Stimulated activated effector memory CD8-positive, alpha-beta T cell treated with anti-CD3 and anti-CD28 coated beads, Interleukin-12 subunit alpha, Interleukin-12 subunit beta, amount 100 ng/mL, for 72 hours (primary cell): ENCODE measurements around the gene SUN2.

Source experiments
- ATAC-seq: fragments of 150-1000 bp; cut with Tn5 transposase; 2 replicates; pipeline ENCODE4 v1.10.0; 2021
- DNase-seq, 2 donors: peaks; one replicate each; pipeline ENCODE4 v3.0.0; 2021 to 2022; ENCODE audit warnings: low spot score in 2 of 2
- H3K27ac Mint-ChIP-seq: one replicate; pipeline ENCODE4 v1.8.0; 2022; ENCODE audit warnings: mild to moderate bottlenecking, mixed read lengths
- H3K36me3 Mint-ChIP-seq: one replicate; pipeline ENCODE4 v1.8.0; 2022; ENCODE audit warnings: mild to moderate bottlenecking, mixed read lengths
- H3K4me1 Mint-ChIP-seq: one replicate; pipeline ENCODE4 v1.8.0; 2022; ENCODE audit warnings: mixed read lengths
- H3K4me3 Mint-ChIP-seq: one replicate; pipeline ENCODE4 v1.8.0; 2022; ENCODE audit warnings: mild to moderate bottlenecking, mixed read lengths
- H3K9me3 Mint-ChIP-seq: one replicate; pipeline ENCODE4 v1.8.0; 2022; ENCODE audit warnings: mixed read lengths

SUN2 gene

DNA sequence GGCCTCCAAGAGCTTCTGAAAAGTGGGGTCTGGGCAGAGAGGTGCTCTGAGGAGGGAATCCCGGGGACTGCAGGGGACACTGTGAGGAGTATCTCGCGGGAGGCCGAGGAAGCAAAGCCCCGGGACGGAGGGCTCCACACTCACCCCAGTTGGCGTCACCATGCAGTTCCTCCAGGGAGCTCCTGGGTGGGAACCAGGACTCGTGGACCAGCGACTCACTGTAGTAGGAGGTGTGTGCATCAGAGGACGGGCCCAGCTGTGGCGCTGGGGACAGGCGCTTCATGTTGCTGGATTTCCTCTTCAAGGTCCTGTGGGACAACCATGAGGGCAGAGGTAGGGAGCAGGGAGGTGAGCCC is 4.8 kb downstream of the SUN2 start:
- ATAC-seq (no peak), DNase-seq (no peak)
- H3K27ac Mint-ChIP-seq: peak overlapping the region; percentile 99
- peak overlapping the region; percentile 96 for H3K4me3 Mint-ChIP-seq
- peaks cover 53% of the 10 kb centered on the region for H3K4me1 Mint-ChIP-seq
- H3K9me3 Mint-ChIP-seq: no peaks in the 10 kb centered on the region
- H3K36me3 Mint-ChIP-seq: peaks cover 94% of the 10 kb centered on the region

GRCh38 chr22:38750638-38751037 is 5.2 kb downstream of the SUN2 start:
- DNase-seq: no peak
- Mint-ChIP-seq H3K27ac (peak overlapping the region; percentile 99), H3K4me3 (peak overlapping the region; percentile 96), H3K36me3 (peaks cover 98% of the 10 kb centered on the region), H3K4me1 (peaks cover 53% of the 10 kb centered on the region), H3K9me3 (no peaks in the 10 kb centered on the region)
- ATAC-seq: no peak

GRCh38 chr22:38750104-38750503 is 5.7 kb downstream of the SUN2 start:
- Mint-ChIP-seq H3K4me1 (peaks cover 52% of the 10 kb centered on the region), H3K36me3 (peaks cover 100% of the 10 kb centered on the region), H3K4me3 (peak overlapping the region; percentile 96), H3K9me3 (no peaks in the 10 kb centered on the region), H3K27ac (peak overlapping the region; percentile 99)
- ATAC-seq: no peak
- DNase-seq: no peak

DNA sequence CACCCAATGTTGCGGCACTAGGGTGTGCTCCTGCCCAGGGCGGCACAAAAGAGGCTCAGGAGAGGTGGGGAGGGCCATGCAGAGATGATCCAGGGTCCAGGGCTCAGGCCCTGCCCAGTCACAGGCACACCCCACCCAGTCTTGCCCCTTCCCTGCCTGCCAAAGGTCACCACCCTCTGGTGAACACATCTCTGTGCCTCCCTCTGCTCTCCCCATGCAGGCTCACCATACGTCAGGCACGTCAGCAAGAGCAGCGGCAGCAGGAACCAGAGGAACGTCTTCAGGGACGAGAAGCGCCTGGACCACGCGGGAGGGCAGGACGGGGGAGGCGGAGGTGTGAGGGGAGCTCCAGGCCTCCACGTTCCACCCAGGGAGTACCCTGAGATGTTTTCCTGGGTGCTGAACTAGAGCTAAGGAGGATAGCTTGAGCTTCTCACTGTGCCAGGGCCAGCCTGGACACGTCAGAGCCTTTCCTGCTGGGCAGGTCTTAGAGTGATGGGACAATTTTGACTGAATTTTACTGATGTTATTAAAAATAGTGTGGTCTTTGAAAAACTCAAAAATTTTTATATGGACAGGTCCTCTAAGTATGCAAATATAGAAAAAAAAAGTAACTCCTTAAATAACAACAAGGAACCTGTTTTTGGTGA is 7.2 kb downstream of the SUN2 start:
- Mint-ChIP-seq H3K36me3 (peaks cover 100% of the 10 kb centered on the region), H3K4me1 (peaks cover 43% of the 10 kb centered on the region), H3K4me3 (no peak overlapping the region), H3K9me3 (no peaks in the 10 kb centered on the region), H3K27ac (peak overlapping the region; percentile 99)
- no peak for DNase-seq
- no peak for ATAC-seq

GRCh38 chr22:38745676-38746460 is 9.9 kb downstream of the SUN2 start:
- no peaks in the 10 kb centered on the region for H3K9me3 Mint-ChIP-seq
- ATAC-seq (no peak), DNase-seq (no peak)
- H3K36me3 Mint-ChIP-seq: peaks cover 100% of the 10 kb centered on the region
- no peak overlapping the region for H3K4me3 Mint-ChIP-seq
- no peak overlapping the region for H3K27ac Mint-ChIP-seq
- H3K4me1 Mint-ChIP-seq: peaks cover 25% of the 10 kb centered on the region

- H3K27ac Mint-ChIP-seq: peak overlapping the region; percentile 37
- H3K9me3 Mint-ChIP-seq: no peaks in the 10 kb centered on the region
- ATAC-seq (no peak), DNase-seq (no peak)
- peaks cover 100% of the 10 kb centered on the region for H3K36me3 Mint-ChIP-seq
- no peak overlapping the region for H3K4me3 Mint-ChIP-seq
- peaks cover 17% of the 10 kb centered on the region for H3K4me1 Mint-ChIP-seq
Measured at GRCh38 chr22:38744981-38745380, 10.8 kb downstream of the SUN2 start.

- peaks cover 24% of the 10 kb centered on the region for H3K4me1 Mint-ChIP-seq
- ATAC-seq (no peak), DNase-seq (no peak)
- H3K36me3 Mint-ChIP-seq: peaks cover 100% of the 10 kb centered on the region
- H3K9me3 Mint-ChIP-seq: no peaks in the 10 kb centered on the region
- peak overlapping the region; percentile 76 for H3K27ac Mint-ChIP-seq
- H3K4me3 Mint-ChIP-seq: no peak overlapping the region
Measured at GRCh38 chr22:38742176-38742942, 13.4 kb downstream of the SUN2 start.

DNA sequence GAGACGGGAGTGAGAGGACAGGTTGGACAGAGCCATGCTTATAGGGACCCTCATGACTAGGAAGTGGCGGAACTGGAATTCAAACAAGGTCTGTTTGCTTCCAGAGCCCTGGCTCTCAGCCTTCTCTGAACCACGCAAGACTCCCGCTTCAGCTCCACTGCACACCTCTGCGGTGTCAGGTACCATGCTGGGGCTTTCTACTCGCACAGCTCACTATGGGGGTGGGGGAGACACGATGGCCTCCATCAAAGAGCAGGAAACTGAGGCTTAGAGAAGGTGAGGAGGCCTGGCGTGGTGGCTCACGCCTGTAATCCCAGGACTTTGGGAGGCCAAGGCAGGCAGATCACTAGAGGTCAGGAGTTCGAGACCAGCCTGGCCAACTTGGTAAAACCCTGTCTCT is 14.2 kb downstream of the SUN2 start:
- H3K4me3 Mint-ChIP-seq: no peak overlapping the region
- H3K9me3 Mint-ChIP-seq: no peaks in the 10 kb centered on the region
- peak overlapping the region; percentile 75 for H3K27ac Mint-ChIP-seq
- DNase-seq (no peak), ATAC-seq (no peak)
- peaks cover 29% of the 10 kb centered on the region for H3K4me1 Mint-ChIP-seq
- H3K36me3 Mint-ChIP-seq: peaks cover 100% of the 10 kb centered on the region

DNA sequence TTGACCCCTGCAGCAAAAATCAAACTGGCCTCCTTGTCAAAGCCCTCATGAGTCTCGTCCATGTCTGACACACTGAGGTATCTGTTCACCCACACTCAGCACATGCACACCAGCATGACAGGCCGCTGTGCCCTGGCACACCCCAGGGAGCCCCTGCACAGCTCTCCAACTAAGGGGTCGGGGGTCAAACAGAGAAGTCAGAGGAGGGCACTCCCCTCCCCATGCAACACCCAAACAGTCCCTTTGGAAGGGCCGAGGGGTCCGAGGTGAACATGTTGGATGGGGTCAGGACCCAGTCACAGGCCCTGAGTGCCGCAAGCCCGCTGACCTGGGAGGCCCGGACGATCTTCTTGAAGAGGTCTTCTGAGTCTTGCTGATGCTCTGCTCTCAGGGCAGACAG is 14.6 kb downstream of the SUN2 start:
- H3K4me3 Mint-ChIP-seq: no peak overlapping the region
- H3K27ac Mint-ChIP-seq: peak overlapping the region; percentile 75

GRCh38 chr22:38740754-38741153 is 15.0 kb downstream of the SUN2 start:
- no peak for ATAC-seq
- no peak for DNase-seq
- H3K4me1 Mint-ChIP-seq: peaks cover 36% of the 10 kb centered on the region
- H3K27ac Mint-ChIP-seq: peak overlapping the region; percentile 75
- H3K36me3 Mint-ChIP-seq: peaks cover 100% of the 10 kb centered on the region
- no peak overlapping the region for H3K4me3 Mint-ChIP-seq
- H3K9me3 Mint-ChIP-seq: no peaks in the 10 kb centered on the region

More for the DNA sequence above, 14.6 kb downstream of the SUN2 start:
- ATAC-seq (no peak), DNase-seq (no peak)
- no peaks in the 10 kb centered on the region for H3K9me3 Mint-ChIP-seq
- peaks cover 100% of the 10 kb centered on the region for H3K36me3 Mint-ChIP-seq
- H3K4me1 Mint-ChIP-seq: peaks cover 32% of the 10 kb centered on the region

DNA sequence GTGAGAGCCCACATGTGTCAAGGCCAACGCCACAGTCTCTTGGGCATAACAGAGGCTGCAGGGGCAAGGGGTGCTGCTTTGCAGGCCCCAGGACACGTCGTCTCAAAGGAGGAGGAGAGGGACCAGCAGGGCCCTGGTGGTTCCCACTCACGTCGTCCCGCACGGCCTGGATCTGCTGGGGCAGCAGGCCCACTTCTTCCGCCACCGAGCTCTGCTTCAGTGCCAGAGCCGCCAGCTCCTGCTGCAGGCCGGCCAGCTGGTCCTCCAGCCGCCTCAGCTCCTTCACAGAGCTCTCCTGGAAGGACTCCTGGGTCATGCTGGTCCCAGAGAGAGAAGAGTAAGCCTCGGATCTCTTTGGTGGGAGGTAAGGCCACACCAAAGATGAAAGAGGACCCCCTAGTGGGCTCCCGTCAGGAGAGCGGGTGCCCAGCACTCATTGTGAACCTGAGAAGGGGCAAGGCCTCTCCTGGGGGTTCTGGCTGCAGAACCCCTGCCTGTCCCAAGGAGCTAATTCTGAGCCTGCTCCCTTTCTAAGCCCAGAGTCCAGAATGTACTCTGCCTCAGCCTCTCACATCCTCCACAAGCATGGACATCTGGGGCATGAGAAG is 15.6 kb downstream of the SUN2 start:
- peaks cover 100% of the 10 kb centered on the region for H3K36me3 Mint-ChIP-seq

DNA sequence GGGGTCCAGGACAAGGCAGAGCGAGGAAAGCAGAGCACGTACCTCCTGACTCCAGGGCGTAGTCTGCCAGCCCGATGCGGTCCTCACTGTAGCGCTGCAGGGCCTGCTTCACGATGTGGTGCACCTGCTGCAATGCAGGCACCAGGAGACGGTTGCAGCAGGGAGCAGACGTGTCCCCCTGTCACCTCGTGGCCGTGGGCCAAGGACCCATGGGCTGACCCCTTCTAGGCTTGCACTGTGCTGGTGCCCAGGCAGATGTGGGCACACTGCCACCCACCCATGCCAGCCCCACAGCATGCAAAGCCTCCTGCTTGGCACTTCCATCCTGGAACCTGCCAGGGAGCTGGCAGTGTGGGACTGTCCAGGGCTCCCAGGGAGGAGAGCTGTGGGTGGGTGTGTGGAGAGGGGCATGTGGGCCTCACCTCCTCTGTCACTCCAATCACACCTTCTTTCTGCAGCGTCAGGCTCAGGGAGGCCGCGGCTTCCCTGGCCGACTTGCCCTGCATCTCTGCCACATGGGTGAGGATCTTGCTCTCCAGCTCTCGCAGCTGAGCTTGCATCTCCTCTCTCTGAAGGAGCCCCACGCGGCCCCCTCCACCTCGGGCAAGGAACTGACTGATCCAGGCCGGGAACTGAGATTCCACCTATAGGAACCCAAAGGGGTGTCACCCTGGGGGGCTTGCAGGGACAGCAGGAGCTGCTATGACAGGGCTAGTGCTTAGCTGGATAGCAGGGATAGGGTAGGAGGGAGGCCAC is 16.3 kb downstream of the SUN2 start:
- peaks cover 47% of the 10 kb centered on the region for H3K4me1 Mint-ChIP-seq
- peak overlapping the region; percentile 76 for H3K27ac Mint-ChIP-seq
- no peaks in the 10 kb centered on the region for H3K9me3 Mint-ChIP-seq
- ATAC-seq (no peak), DNase-seq (no peak)
- H3K36me3 Mint-ChIP-seq: peaks cover 100% of the 10 kb centered on the region
- no peak overlapping the region for H3K4me3 Mint-ChIP-seq

More for the DNA sequence above, 15.6 kb downstream of the SUN2 start:
- Mint-ChIP-seq H3K27ac (peak overlapping the region; percentile 76), H3K4me3 (no peak overlapping the region), H3K9me3 (no peaks in the 10 kb centered on the region), H3K4me1 (peaks cover 41% of the 10 kb centered on the region)
- ATAC-seq (no peak), DNase-seq (no peak)

GRCh38 chr22:38738475-38739070 is 17.2 kb downstream of the SUN2 start:
- Mint-ChIP-seq H3K4me3 (no peak overlapping the region), H3K27ac (peak overlapping the region; percentile 93), H3K36me3 (peaks cover 100% of the 10 kb centered on the region), H3K9me3 (no peaks in the 10 kb centered on the region), H3K4me1 (peaks cover 56% of the 10 kb centered on the region)
- DNase-seq (no peak), ATAC-seq (no peak)

DNA sequence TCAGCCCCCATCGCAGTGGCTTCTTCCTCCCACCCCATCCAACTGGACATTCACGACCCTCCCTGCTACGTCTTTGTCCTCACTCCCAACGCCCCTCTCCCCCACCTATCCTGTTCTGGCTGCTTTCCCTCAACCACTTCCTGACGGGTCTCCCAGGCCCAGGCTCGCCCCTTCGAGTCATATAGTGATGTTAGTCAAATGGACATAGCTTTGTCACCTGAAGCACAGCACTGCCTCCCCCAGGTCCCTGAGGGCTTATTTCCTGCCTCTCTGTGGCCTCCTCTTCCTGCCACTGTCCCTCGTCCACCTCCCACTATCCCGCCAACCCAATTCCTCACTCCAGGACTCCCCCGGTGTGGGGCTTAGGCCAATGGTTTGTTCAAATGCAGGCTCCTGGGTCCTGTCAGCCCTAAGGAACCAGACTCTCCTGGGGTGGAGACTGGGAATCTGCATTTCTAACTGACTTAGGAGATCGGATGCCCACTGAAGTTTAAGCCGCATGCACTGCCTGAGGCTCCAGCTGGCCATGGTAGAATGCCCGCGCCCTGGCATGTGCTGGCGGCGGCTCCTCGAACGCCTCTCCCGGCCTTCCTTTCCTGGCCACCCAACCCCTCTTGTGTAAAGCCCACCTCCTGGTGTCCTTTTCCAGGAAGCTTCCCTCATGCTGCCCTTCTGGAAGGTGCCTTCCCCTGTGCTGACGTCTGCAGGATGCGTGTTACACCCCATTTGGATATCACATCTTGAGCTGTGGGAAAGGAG is 18.3 kb downstream of the SUN2 start:
- ATAC-seq (no peak), DNase-seq (no peak)
- Mint-ChIP-seq H3K9me3 (no peaks in the 10 kb centered on the region), H3K27ac (peak overlapping the region; percentile 93), H3K4me1 (peaks cover 63% of the 10 kb centered on the region), H3K4me3 (no peak overlapping the region), H3K36me3 (peaks cover 100% of the 10 kb centered on the region)
